Fibroblast of villous mesenchyme (primary cell): ENCODE measurements around the gene SPACA6. TPM values are rescaled to one million over a fixed set of nuclear protein-coding genes. Genes with fewer than 3 reads are reported as not detected.
"Not testable (repeated sequence)": the region's sequence is repeated elsewhere in the genome, so short reads cannot be mapped to it uniquely, and the experiment has no call there.

Source experiments
- DNase-seq: peaks from one replicate; pipeline ENCODE4 v3.0.0-alpha.2; 2010; ENCODE audit warnings: low read depth
- H3K4me3 ChIP-seq: 2 replicates; pipeline ENCODE4 v1.5.1; 2011; ENCODE audit warnings: low read depth, mild to moderate bottlenecking, low read length
- CTCF ChIP-seq: IDR thresholded peaks from 2 replicates; pipeline ENCODE4 v1.5.1; 2012; ENCODE audit warnings: low read depth, mild to moderate bottlenecking, low read length; ENCODE audit not compliant: insufficient read depth
- total RNA-seq: library from RNA; depleted of rRNA; stranded (reverse); fragments of >200 nt; gene quantifications from 2 replicates; pipeline ENCODE4 v1.2.3, GENCODE V29; 2012

Gene SPACA6
- 10.8 and 14.2 TPM in 2 replicates for total RNA-seq

GRCh38 chr19:51693260-51693659 lies at the start of gene SPACA6:
Gene SPACA6 (plus strand): TSS chr19:51693330. CDS start chr19:51693527, 197 bp downstream.
- peak within 1 kb of the TSS; percentile 97 for H3K4me3 ChIP-seq
- DNase-seq, result no peak
- no peak for TF ChIP-seq CTCF

GRCh38 chr19:51644636-51645271 lies 48.4 kb upstream of the SPACA6 start:
- no peak overlapping the region for H3K4me3 ChIP-seq
- DNase-seq, result no peak
- no peak for TF ChIP-seq CTCF

GRCh38 chr19:51646730-51647129 lies 46.4 kb upstream of the SPACA6 start, which contains the start of gene SIGLEC14:
Gene SIGLEC14 (minus strand): TSS chr19:51646825. CDS start chr19:51646759, 66 bp downstream.
- H3K4me3 ChIP-seq, DNase-seq: not testable (repeated sequence)

- TF ChIP-seq CTCF, result no peak
- no peak overlapping the region for H3K4me3 ChIP-seq
Observed at GRCh38 chr19:51647318-51647717, 45.8 kb upstream of the SPACA6 start.

GRCh38 chr19:51651216-51651846 lies 41.8 kb upstream of the SPACA6 start:
- TF ChIP-seq CTCF, result no peak
- no peak for DNase-seq

More at GRCh38 chr19:51647318-51647717, 45.8 kb upstream of the SPACA6 start:
- DNase-seq, result no peak

GRCh38 chr19:51652266-51652665 lies 40.9 kb upstream of the SPACA6 start:
- no peak overlapping the region for H3K4me3 ChIP-seq
- no peak for DNase-seq
- no peak for TF ChIP-seq CTCF

More at GRCh38 chr19:51651216-51651846, 41.8 kb upstream of the SPACA6 start:
- no peak overlapping the region for H3K4me3 ChIP-seq

- H3K4me3 ChIP-seq, result no peak overlapping the region
- no peak for TF ChIP-seq CTCF
- no peak for DNase-seq
Observed at GRCh38 chr19:51653162-51653561, 40.0 kb upstream of the SPACA6 start.
